ENCODE results near the gene SLC26A4. TPM values are rescaled to one million over a fixed set of nuclear protein-coding genes. Genes with fewer than 3 reads are reported as not detected.

Gene SLC26A4
- under 1 TPM; 0.51 to 0.88 TPM for total RNA-seq

DNA sequence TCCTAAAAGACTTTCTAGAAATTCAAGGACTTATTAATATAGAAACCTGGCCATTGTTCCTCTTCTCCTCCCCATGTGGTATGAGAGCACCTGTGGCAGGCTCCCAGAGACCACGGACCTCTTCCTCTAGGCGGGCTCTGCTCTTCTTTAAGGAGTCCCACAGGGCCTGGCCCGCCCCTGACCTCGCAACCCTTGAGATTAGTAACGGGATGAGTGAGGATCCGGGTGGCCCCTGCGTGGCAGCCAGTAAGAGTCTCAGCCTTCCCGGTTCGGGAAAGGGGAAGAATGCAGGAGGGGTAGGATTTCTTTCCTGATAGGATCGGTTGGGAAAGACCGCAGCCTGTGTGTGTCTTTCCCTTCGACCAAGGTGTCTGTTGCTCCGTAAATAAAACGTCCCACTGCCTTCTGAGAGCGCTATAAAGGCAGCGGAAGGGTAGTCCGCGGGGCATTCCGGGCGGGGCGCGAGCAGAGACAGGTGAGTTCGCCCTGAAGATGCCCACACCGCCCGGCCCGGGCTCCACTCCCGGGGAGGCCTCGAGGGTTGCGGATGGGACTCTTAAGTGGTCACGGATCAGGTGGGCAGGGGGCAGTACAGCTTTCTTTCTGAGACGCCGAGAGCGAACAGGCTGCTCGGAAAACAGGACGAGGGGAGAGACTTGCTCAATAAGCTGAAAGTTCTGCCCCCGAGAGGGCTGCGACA, at the start of gene SLC26A4:
TSS of gene SLC26A4 (plus strand) at position 448 of the 700 bp plus-strand sequence. CDS start 814 bp downstream, outside the sequence.

DNA sequence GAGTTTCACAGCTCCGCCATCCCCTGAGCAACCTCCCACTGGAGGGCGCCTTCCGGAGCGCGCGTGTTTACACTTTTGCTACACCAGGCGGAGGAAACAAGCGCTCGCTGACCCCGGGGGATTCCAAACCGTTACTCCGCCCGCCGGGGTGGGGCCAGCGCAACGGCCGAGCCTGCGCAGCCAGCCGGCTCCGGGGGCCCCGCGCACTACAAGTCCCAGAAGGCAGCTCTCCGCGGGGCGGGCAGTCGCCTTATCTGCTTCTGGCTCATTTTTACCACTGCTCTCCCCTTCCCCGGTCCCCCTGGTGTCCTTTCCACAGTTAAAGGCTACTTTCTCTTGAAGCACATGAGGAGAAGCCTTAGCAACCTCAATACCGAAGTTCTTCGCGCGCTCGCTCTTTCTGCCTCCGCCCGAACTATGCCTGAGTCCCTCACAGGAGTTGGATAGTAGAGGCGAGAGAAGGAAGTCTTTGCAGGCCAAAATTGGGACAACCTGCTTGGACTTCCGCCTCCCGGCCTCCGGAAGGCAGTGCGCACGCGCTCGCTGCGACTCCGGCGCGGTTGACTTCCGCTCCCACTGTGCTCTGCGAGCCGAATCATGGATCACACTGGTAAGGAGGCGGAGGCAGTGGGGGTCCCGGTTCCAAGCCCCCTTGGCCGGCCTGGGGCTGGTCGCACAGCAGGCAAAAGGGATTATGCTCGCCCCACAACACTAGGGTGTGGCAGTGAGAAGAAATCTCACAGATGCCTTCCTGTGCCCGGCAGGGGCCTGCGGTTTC, 83.1 kb downstream of the SLC26A4 start, which contains the start of gene CBLL1:
TSS of gene CBLL1 (plus strand) at position 576 of the 778 bp plus-strand sequence. CDS start at position 598, 22 bp downstream.

Other genes starting within 250 kb of the SLC26A4 start
- not detected for gene GPR22, start 190.8 kb upstream of the SLC26A4 start, total RNA-seq
- gene COG5, start 96.9 kb upstream of the SLC26A4 start, total RNA-seq, result 10 to 100 TPM; 30.4 to 37.3 TPM
- gene DUS4L, start 96.9 kb upstream of the SLC26A4 start, total RNA-seq, result 1 to 10 TPM; 7.7 to 8.3 TPM
- gene BCAP29, start 80.6 kb upstream of the SLC26A4 start, total RNA-seq, result 10 to 100 TPM; 26.8 to 28.0 TPM
- 10 to 100 TPM; 41.5 to 45.4 TPM for gene CBLL1, start 83.3 kb downstream of the SLC26A4 start, total RNA-seq
- not detected for gene SLC26A3, start 142.4 kb downstream of the SLC26A4 start, total RNA-seq
- gene DLD, start 230.4 kb downstream of the SLC26A4 start, total RNA-seq, result 10 to 100 TPM; 54.3 to 57.0 TPM

All from activated naive CD4-positive, alpha-beta T cell treated with anti-CD3 and anti-CD28 coated beads, Interleukin-2, amount 10 ng/mL, durations not matched to agents 5 hours and 36 hours (primary cell).